ENCODE measurements around the gene YWHAH. TPM values are rescaled to one million over a fixed set of nuclear protein-coding genes. Genes with fewer than 3 reads are reported as not detected.

YWHAH gene
- total and polyA plus RNA-seq, 2 experiments from 2014 or later = 168 to 237 TPM

DNA sequence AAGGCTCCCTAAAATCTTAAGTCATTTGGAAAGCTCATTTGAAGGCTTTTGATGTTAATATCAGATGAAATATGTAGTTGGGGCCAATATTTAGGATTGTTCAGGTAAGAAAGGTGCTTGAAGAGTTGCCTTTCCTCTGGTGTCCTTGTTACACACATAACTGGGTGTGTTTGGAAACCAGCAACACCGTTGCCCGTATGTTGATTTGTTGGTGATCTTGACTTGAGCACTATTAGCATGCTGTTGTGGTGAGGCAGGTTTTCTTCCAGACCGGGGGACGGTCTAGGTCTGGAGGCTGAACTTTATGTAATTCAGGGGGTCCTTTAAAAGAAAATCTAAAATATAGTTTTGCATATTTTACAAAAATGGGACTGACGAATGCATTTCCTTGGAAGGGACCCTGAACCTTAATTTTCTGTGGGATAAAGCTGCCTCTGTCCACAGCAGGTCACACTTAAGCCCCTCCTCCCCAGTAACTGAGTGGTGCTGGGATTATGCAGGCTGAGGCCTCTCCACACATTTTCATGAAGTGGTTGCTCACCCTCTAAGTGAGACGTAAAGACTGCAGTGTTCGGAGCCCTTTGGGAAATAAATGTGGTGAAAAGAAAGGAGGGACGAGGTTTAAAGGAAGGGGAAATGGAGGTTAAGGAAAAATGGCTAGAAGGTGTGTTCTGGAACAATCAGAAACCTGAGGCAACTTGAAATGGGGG is 1.8 kb downstream of the YWHAH start:
- no peaks in the 10 kb centered on the region for H3K27me3 ChIP-seq (replicated peaks; ENCODE audit: insufficient read depth)
- H3K4me3 ChIP-seq = peak overlapping the region; percentile 100
- peak; percentile 27 for DNase-seq
- H3K9me3 ChIP-seq (ENCODE audit: low read depth) = no peaks in the 10 kb centered on the region
- no peak overlapping the region; the same call in 1 of the 2 replicates for H3K27ac ChIP-seq
- H3K9ac ChIP-seq = peak overlapping the region; percentile 92
- peak overlapping the region; percentile 93 for H3K4me2 ChIP-seq (ENCODE audit: unreplicated experiment)
- H3K36me3 ChIP-seq (ENCODE audit: low read depth) = peaks cover 19% of the 10 kb centered on the region; the same call in 1 of the 2 replicates
- WGBS, 2 experiments (ENCODE audit: low coverage in 1 of 2, low lambda C conversion rate in 2 of 2, missing lambda C conversion rate in 2 of 2) = 80 to 84% methylated on average over 8 of the region's 8 CpGs
- H2AFZ ChIP-seq = no peak overlapping the region
- in situ Hi-C loops (cut with MboI) = no loop called here
- TF ChIP-seq EZH2 (IDR thresholded peaks at IDR 0.05; ENCODE audit: insufficient read depth, poor library complexity, severe bottlenecking) (no peak), EZH2phosphoT487 (IDR thresholded peaks at IDR 0.05; ENCODE audit: insufficient read depth, low read depth) (no peak)
- peaks cover 66% of the 10 kb centered on the region for H3K79me2 ChIP-seq (ENCODE audit: insufficient read depth)
- no peaks in the 10 kb centered on the region for H3K9me2 ChIP-seq (ENCODE audit: insufficient read depth)
- H3K4me1 ChIP-seq (ENCODE audit: insufficient read depth) = peaks cover 31% of the 10 kb centered on the region
- no peaks in the 10 kb centered on the region for H4K20me1 ChIP-seq (ENCODE audit: insufficient read depth)
- H3F3A ChIP-seq (ENCODE audit: insufficient read depth) = peaks cover 41% of the 10 kb centered on the region

DNA sequence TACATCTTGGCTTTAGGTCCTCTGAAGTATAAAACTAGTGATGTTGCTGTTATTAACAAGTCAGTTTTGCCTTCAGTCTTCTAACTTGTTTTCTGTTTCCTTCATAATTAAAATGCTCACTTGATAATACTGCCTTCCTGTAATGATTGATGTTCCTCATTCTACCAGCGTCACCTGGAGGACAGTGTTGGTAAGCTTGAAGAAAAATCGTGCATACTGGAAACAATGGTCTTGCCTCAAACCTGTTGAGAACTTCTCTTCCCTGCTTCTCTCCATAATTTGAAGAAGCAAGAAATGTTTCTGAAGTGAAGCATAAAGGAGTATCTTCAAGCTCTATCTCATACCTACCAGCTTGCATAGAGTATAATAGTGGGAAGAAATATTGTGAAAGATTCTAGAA is 3.0 kb downstream of the YWHAH start:
- no peaks in the 10 kb centered on the region for H3K27me3 ChIP-seq (replicated peaks; ENCODE audit: insufficient read depth)
- peak overlapping the region; percentile 93 for H3K4me2 ChIP-seq (ENCODE audit: unreplicated experiment)
- no peak for TF ChIP-seq EZH2 (IDR thresholded peaks at IDR 0.05; ENCODE audit: insufficient read depth, poor library complexity, severe bottlenecking)
- no peak for TF ChIP-seq EZH2phosphoT487 (IDR thresholded peaks at IDR 0.05; ENCODE audit: insufficient read depth, low read depth)
- in situ Hi-C loops (cut with MboI) = no loop called here
- H3K4me1 ChIP-seq (ENCODE audit: insufficient read depth) = peaks cover 42% of the 10 kb centered on the region
- no peaks in the 10 kb centered on the region for H4K20me1 ChIP-seq (ENCODE audit: insufficient read depth)
- H3K4me3 ChIP-seq = peak overlapping the region; percentile 100; the same call in 1 of the 2 replicates
- H3K36me3 ChIP-seq (ENCODE audit: low read depth) = peaks cover 19% of the 10 kb centered on the region; the same call in 1 of the 2 replicates
- H3K79me2 ChIP-seq (ENCODE audit: insufficient read depth) = peaks cover 72% of the 10 kb centered on the region
- WGBS, 2 experiments (ENCODE audit: low coverage in 1 of 2, low lambda C conversion rate in 2 of 2, missing lambda C conversion rate in 2 of 2) = 71 to 77% methylated on average over 2 of the region's 2 CpGs
- no peaks in the 10 kb centered on the region for H3K9me2 ChIP-seq (ENCODE audit: insufficient read depth)
- H3F3A ChIP-seq (ENCODE audit: insufficient read depth) = peaks cover 53% of the 10 kb centered on the region
- no peak for DNase-seq
- H3K9ac ChIP-seq = no peak overlapping the region
- no peaks in the 10 kb centered on the region for H3K9me3 ChIP-seq (ENCODE audit: low read depth)
- no peak overlapping the region for H3K27ac ChIP-seq
- no peak overlapping the region for H2AFZ ChIP-seq

DNA sequence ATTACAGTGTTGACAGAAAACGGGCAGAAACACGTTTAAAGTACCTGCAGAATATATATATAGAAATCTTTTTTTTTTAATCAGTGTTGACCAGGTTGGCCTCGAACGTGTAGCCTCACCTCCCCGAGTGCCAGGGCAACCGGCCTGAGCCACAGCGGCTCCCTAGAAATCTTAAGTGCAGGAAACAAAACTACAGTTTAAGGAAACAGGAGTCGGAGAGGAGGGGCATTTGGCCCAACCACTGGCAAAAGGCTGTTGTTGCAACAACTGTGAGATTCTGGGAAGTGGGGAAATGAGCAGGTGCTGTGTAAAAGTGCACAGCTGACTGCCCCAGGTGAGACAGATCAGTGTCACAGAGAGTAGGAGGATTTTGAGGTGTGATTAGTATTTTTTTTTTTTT is 3.7 kb downstream of the YWHAH start:
- Histone ChIP-seq H3K9me3 (ENCODE audit: low read depth) (no peaks in the 10 kb centered on the region), H3K36me3 (ENCODE audit: low read depth) (peaks cover 19% of the 10 kb centered on the region; the same call in 1 of the 2 replicates), H3F3A (ENCODE audit: insufficient read depth) (peaks cover 59% of the 10 kb centered on the region), H3K4me2 (ENCODE audit: unreplicated experiment) (no peak overlapping the region), H3K4me1 (ENCODE audit: insufficient read depth) (peaks cover 48% of the 10 kb centered on the region), H2AFZ (no peak overlapping the region), H3K4me3 (no peak overlapping the region), H3K27me3 (replicated peaks; ENCODE audit: insufficient read depth) (no peaks in the 10 kb centered on the region), H4K20me1 (ENCODE audit: insufficient read depth) (peaks cover 4% of the 10 kb centered on the region), H3K9ac (no peak overlapping the region), H3K79me2 (ENCODE audit: insufficient read depth) (peaks cover 76% of the 10 kb centered on the region), H3K9me2 (ENCODE audit: insufficient read depth) (no peaks in the 10 kb centered on the region), H3K27ac (no peak overlapping the region)
- in situ Hi-C loops (cut with MboI) = no loop called here
- DNase-seq = no peak
- TF ChIP-seq EZH2 (IDR thresholded peaks at IDR 0.05; ENCODE audit: insufficient read depth, poor library complexity, severe bottlenecking) = no peak
- TF ChIP-seq EZH2phosphoT487 (IDR thresholded peaks at IDR 0.05; ENCODE audit: insufficient read depth, low read depth) = no peak
- 89 to 94% methylated on average over 8 of the region's 8 CpGs for WGBS, 2 experiments (ENCODE audit: low coverage in 1 of 2, low lambda C conversion rate in 2 of 2, missing lambda C conversion rate in 2 of 2)

DNA sequence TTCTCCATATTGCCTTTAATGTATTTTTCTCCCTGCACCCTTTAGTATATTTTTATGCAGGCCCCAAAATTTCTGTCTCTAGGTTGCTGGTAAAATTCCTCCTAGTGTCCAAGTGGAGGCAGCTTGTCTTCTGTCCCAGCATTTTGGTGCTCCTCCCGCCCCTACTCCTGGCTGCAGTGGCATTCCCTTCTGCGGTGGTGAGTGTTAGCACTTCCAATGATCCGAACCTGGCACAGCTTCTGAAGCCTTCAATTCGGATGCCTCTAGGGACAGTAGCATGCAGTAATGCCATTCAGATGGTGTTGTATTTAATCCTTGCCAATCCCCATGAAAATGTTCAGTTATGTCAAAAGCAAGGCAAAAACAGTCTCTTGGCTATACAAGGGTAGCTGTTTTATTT is 5.9 kb downstream of the YWHAH start:
- peak; percentile 67 for DNase-seq
- H3K9me2 ChIP-seq (ENCODE audit: insufficient read depth) = no peaks in the 10 kb centered on the region
- peaks cover 66% of the 10 kb centered on the region for H3K4me1 ChIP-seq (ENCODE audit: insufficient read depth)
- whole genome bisulfite sequencing, 2 experiments (ENCODE audit: low coverage in 1 of 2, low lambda C conversion rate in 2 of 2, missing lambda C conversion rate in 2 of 2) = 8 to 15% methylated on average over 4 of the region's 4 CpGs
- no peaks in the 10 kb centered on the region for H3K27me3 ChIP-seq (replicated peaks; ENCODE audit: insufficient read depth)
- H3K36me3 ChIP-seq (ENCODE audit: low read depth) = peaks cover 19% of the 10 kb centered on the region
- H3K9me3 ChIP-seq (ENCODE audit: low read depth) = no peaks in the 10 kb centered on the region
- H2AFZ ChIP-seq = no peak overlapping the region
- peak overlapping the region; percentile 96 for H3K27ac ChIP-seq
- no peak overlapping the region for H3K4me2 ChIP-seq (ENCODE audit: unreplicated experiment)
- in situ Hi-C loops (cut with MboI) = no loop called here
- peaks cover 81% of the 10 kb centered on the region for H3F3A ChIP-seq (ENCODE audit: insufficient read depth)
- peaks cover 92% of the 10 kb centered on the region for H3K79me2 ChIP-seq (ENCODE audit: insufficient read depth)
- no peak for TF ChIP-seq EZH2 (IDR thresholded peaks at IDR 0.05; ENCODE audit: insufficient read depth, poor library complexity, severe bottlenecking)
- no peak for TF ChIP-seq EZH2phosphoT487 (IDR thresholded peaks at IDR 0.05; ENCODE audit: insufficient read depth, low read depth)
- no peak overlapping the region for H3K4me3 ChIP-seq
- H3K9ac ChIP-seq = peak overlapping the region; percentile 75; the same call in 1 of the 2 replicates
- H4K20me1 ChIP-seq (ENCODE audit: insufficient read depth) = peaks cover 11% of the 10 kb centered on the region

All from GM23248 (cell line).